Heart left ventricle (tissue), 16 donors: Measurements from ENCODE around the gene UQCC2. TPM values are rescaled to one million over a fixed set of nuclear protein-coding genes. Genes with fewer than 3 reads are reported as not detected.

Source experiments
- ATAC-seq, 4 donors: fragments of 200-7000 bp; cut with Tn5 transposase; one replicate each; pipeline ENCODE4 v1.9.1; 2020 to 2022; ENCODE audit warnings: moderate library complexity in 4 of 4, mild to moderate bottlenecking in 3 of 4, moderate number of reproducible peaks in 1 of 4
- DNase-seq, 5 donors: peaks; one replicate each; pipeline ENCODE4 v3.0.0-alpha.2; 2020
- H3K27ac ChIP-seq, 12 donors: fragments of 200-600 bp; sonication (generic) in 4 of 12; one replicate each; pipeline versions ENCODE4 v1.5.0 to v1.8.0; 2016 to 2022; ENCODE audit warnings: mild to moderate bottlenecking in 2 of 12
- H3K27me3 ChIP-seq, 9 donors: fragments of 200-600 bp; sonication (generic) in 2 of 9; one replicate each; pipeline versions ENCODE4 v1.5.1 to v1.8.0; 2016 to 2022; ENCODE audit warnings: mild to moderate bottlenecking in 3 of 9
- H3K36me3 ChIP-seq, 9 donors: fragments of 200-600 bp; sonication (generic) in 2 of 9; one replicate each; pipeline versions ENCODE4 v1.5.0 to v1.8.0; 2018 to 2022; ENCODE audit warnings: mild to moderate bottlenecking in 2 of 9
- H3K4me1 ChIP-seq, 12 donors: fragments of 200-600 bp; sonication (generic) in 4 of 12; one replicate each; pipeline versions ENCODE4 v1.5.0 to v1.8.0; 2016 to 2022; ENCODE audit warnings: mild to moderate bottlenecking in 3 of 12
- H3K4me3 ChIP-seq, 12 donors: fragments of 200-600 bp; sonication (generic) in 4 of 12; one replicate each; pipeline versions ENCODE4 v1.5.0 to v1.8.0; 2017 to 2022; ENCODE audit warnings: mild to moderate bottlenecking in 9 of 12, moderate library complexity in 4 of 12
- H3K9me3 ChIP-seq, 12 donors: fragments of 200-600 bp; sonication (generic) in 4 of 12; one replicate each; pipeline versions ENCODE4 v1.5.0 to v1.8.0; 2016 to 2022; ENCODE audit warnings: mild to moderate bottlenecking in 1 of 12
- POLR2A ChIP-seq, 2 donors: fragments of 450-650 bp; IDR thresholded peaks; one replicate each; pipeline ENCODE4 v1.6.1; 2017; ENCODE audit warnings: antibody characterized with exemption in 2 of 2, mild to moderate bottlenecking in 2 of 2, moderate library complexity in 2 of 2
- WGBS, 4 donors: extraction: QIAGEN DNeasy Blood & Tissue Kit in 2 of 4; methylation state at CpG; one replicate each; pipeline versions ENCODE4 v1.1.5 to v1.1.7; 2013 to 2018; 5-methylcytosine and 5-hydroxymethylcytosine counted together
- intact Hi-C, 10 donors: fragments of 100-400 bp; cut with DNase I; formaldehyde crosslinking; loops; one replicate each; pipeline versions ENCODE4 v1.11.1 to v1.14.2; 2022
- polyA plus RNA-seq, 2 donors: library from polyadenylated mRNA; stranded (reverse); fragments of 200-250 nt; gene quantifications; one replicate each; pipeline ENCODE4 v1.2.3, GENCODE V29; 2013
- total RNA-seq, 9 donors: library from RNA; depleted of rRNA in 2 of 9; stranded (reverse); fragments of >200 nt in 2 of 9; fragmentation: NEBNext Ultra II Directional in 3 of 9; extraction: Animal tissue kit (Norgen Biotek cat#: 25700) in 3 of 9; gene quantifications; one replicate each; pipeline versions ENCODE4 v1.1.0 to v1.2.4, GENCODE V29; 2016 to 2023
- TF ChIP-seq, protein P1 (sequence below), 12 donors: fragments of 200-600 bp; sonication (generic) in 4 of 12; IDR thresholded peaks; one replicate each; pipeline versions ENCODE4 v1.5.0 to v1.8.0; 2018 to 2022; ENCODE audit warnings: antibody characterized with exemption in 12 of 12, mild to moderate bottlenecking in 5 of 12
- donor health status: ischemic (EF 13 %, LVEDD 7.1; RV severe dilation, severe dysfunction).
- donor health status: healthy with polysubstance abuse.
- donor health status: DM: no; HTN: yes; CAD: no.
- donor health status: DM: no; HTN: no; CAD: no.
- donor health status: ischemic (EF 25% LVEDD 6.9; RV normal size, moderate dysfunction).
- donor health status: ischemic (EF 25% LVEDD 5.7; RV mildly dilated, moderate dysfunction).
- donor health status: healthy.
- donor health status: DM: yes; HTN: yes; CAD: no.
- donor health status: ischemic (EF 35%, LVEDD 5.7; RV mildly dilated, moderate dysfunction).
- donor health status: nonischemic (EF 11% LVEDD 7.7; RV severe dilation, severe dysfunction).
- donor health status: DM: yes; HTN: yes; CAD: no.
- donor health status: PGD.
- donor health status: ischemic (EF 29% LVEDD 5.4; RV normal size, mild dysfunction).
- donor health status: nonischemic (EF 23%, LVEDD 6.1; RV moderate dilation, normal function).

Gene UQCC2
- total and polyA plus RNA-seq, 11 donors = 88.5 to 496 (median 195) TPM

DNA sequence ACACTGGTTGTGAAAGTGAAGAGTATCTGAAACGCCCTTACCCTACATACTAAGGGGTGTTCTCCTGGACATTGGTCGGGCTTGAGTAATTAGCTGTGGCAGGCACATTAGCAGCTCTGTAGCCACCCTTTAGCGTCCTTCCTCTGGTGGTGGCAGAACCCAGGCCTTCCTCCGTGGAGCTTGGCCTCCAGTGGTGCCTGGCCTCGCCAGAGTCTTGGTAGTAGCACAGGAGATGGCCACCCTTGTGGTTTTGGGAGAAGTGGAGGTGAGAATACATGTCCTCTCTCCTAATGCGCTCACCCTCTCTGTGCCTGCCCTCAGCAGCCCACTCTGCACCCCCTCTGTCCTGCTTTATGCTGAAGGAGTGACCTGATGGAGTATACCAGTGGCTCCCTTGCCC lies 17.6 kb upstream of the UQCC2 start:
- H3K27ac ChIP-seq = peak overlapping the region in 11 of 12 donors; percentile 36 to 91 (median 82)
- peaks cover 0 to 30% (median 0%) of the 10 kb centered on the region in 9 donors for H3K36me3 ChIP-seq
- peaks cover 3 to 81% (median 40%) of the 10 kb centered on the region in 12 donors for H3K4me1 ChIP-seq

DNA sequence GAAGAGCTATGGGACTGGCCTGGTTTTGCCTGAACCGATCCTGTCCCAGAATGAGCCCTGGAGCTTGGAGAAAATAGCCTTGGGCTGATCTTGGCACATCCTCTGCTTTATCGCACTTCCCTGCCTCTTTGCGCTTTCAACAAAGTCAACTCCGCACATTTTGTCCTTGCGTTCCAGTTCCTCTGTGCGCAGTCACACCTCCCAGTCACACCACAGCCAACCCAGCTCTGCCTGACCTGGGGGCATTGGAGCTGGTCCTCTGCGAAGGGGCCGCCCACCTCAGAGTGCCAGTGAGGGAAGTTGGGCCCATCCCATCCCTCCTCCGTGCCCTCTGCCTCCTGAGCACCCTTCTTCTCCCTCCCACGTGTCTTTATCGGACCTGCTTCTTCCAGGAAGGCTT lies 16.9 kb upstream of the UQCC2 start:
- 46 to 76% (median 53%) methylated on average over 11 of the region's 11 CpGs for WGBS, 4 donors
- H3K27ac ChIP-seq = peak overlapping the region; percentile 42 to 91 (median 80)
- no peak for TF ChIP-seq POLR2A (IDR thresholded peaks at IDR 0.05)
- TF ChIP-seq, protein P1, sequence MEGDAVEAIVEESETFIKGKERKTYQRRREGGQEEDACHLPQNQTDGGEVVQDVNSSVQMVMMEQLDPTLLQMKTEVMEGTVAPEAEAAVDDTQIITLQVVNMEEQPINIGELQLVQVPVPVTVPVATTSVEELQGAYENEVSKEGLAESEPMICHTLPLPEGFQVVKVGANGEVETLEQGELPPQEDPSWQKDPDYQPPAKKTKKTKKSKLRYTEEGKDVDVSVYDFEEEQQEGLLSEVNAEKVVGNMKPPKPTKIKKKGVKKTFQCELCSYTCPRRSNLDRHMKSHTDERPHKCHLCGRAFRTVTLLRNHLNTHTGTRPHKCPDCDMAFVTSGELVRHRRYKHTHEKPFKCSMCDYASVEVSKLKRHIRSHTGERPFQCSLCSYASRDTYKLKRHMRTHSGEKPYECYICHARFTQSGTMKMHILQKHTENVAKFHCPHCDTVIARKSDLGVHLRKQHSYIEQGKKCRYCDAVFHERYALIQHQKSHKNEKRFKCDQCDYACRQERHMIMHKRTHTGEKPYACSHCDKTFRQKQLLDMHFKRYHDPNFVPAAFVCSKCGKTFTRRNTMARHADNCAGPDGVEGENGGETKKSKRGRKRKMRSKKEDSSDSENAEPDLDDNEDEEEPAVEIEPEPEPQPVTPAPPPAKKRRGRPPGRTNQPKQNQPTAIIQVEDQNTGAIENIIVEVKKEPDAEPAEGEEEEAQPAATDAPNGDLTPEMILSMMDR (IDR thresholded peaks at IDR 0.05) = no peak
- no peaks in the 10 kb centered on the region for H3K9me3 ChIP-seq
- peaks cover 0 to 28% (median 0%) of the 10 kb centered on the region in 9 donors for H3K36me3 ChIP-seq
- H3K4me1 ChIP-seq = peaks cover 3 to 81% (median 37%) of the 10 kb centered on the region in 12 donors
- no peak overlapping the region for H3K4me3 ChIP-seq
- DNase-seq (peak in 4 of 5 donors; percentile 37 to 87 (median 69)), ATAC-seq (peak; percentile 66 to 77 (median 72))
- intact Hi-C loops = loop anchor here in 2 of 10 donors (2.0 to 5.0 kb wide), 2 partner anchors 18 to 34 kb away; partner anchors contain the start of gene IP6K3 (in 1 of the 2)
- H3K27me3 ChIP-seq = peaks cover 0 to 4% (median 0%) of the 10 kb centered on the region in 9 donors

More for the DNA sequence above, 17.6 kb upstream of the UQCC2 start:
- 87 to 96% (median 91%) methylated on average over 5 to 6 of the region's 6 CpGs for WGBS, 4 donors
- no peak for DNase-seq
- ATAC-seq = no peak
- intact Hi-C loops = loop anchor here in 2 of 10 donors (2.0 to 5.0 kb wide), 2 partner anchors 18 to 33 kb away; partner anchors contain the start of gene IP6K3 (in 1 of the 2)
- Histone ChIP-seq H3K27me3 (peaks cover 0 to 4% (median 0%) of the 10 kb centered on the region in 9 donors), H3K9me3 (no peaks in the 10 kb centered on the region), H3K4me3 (no peak overlapping the region)
- TF ChIP-seq, protein P1 (IDR thresholded peaks at IDR 0.05) = no peak
- TF ChIP-seq POLR2A (IDR thresholded peaks at IDR 0.05) = no peak

DNA sequence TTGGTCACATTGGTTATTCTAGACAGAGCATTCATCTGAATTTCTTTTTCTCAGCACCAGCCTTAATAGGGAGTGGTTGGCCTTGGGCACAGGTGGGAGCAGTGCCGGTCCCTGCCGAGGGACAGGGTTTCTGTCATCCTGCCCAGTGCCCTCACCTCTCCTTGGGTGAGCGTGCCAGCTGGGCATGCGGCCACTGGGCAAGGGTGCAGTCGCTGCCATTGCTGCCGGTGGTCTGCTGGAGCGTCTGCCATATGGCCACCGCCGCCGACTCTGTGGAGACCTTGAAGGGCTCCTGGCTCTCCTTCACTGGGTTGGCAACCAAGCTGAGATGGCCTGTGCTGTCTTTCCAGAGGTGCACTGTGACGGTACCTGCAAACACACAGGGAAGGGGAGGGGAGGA lies 16.4 kb upstream of the UQCC2 start:
- H3K27me3 ChIP-seq = peaks cover 0 to 4% (median 0%) of the 10 kb centered on the region in 9 donors
- H3K36me3 ChIP-seq = peaks cover 0 to 23% (median 0%) of the 10 kb centered on the region in 9 donors
- DNase-seq (peak; percentile 68 to 84 (median 80)), ATAC-seq (peak; percentile 52 to 75 (median 66))
- intact Hi-C loops = loop anchor here in 2 of 10 donors (2.0 to 5.0 kb wide), 2 partner anchors 19 to 34 kb away; partner anchors contain the start of gene IP6K3 (in 1 of the 2)
- no peaks in the 10 kb centered on the region for H3K9me3 ChIP-seq
- no peak overlapping the region for H3K4me3 ChIP-seq
- 45 to 66% (median 55%) methylated on average over 4 to 11 of the region's 11 CpGs for WGBS, 4 donors
- peak overlapping the region; percentile 42 to 91 (median 80) for H3K27ac ChIP-seq
- peaks cover 3 to 77% (median 35%) of the 10 kb centered on the region in 12 donors for H3K4me1 ChIP-seq
- TF ChIP-seq, protein P1 (IDR thresholded peaks at IDR 0.05) = no peak
- no peak for TF ChIP-seq POLR2A (IDR thresholded peaks at IDR 0.05)

DNA sequence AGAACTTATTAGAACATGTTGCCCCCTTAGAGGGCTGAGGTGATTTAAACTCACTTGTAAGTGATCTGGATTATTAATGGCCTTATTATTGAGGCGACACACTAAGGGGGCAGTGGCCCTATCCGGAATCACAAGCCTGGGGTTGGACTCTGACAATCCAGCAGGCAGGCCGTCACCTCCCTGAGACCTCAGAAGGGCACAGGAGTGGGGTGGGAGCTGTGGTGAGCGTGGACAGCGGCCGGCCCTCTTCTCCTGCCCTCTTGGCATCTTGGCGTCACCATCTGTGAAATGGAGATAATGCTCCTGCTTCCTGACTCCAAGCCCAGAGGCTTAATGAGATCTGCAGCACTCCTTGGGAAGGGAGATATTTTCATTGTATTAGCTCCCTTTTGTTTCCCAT lies 15.6 kb upstream of the UQCC2 start:
- Histone ChIP-seq H3K4me3 (no peak overlapping the region), H3K27me3 (peaks cover 0 to 9% (median 0%) of the 10 kb centered on the region in 9 donors), H3K36me3 (peaks cover 0 to 25% (median 0%) of the 10 kb centered on the region in 9 donors), H3K27ac (peak overlapping the region; percentile 15 to 91 (median 80)), H3K9me3 (no peaks in the 10 kb centered on the region), H3K4me1 (peaks cover 3 to 69% (median 32%) of the 10 kb centered on the region in 12 donors)
- peak in 1 of 4 donors; percentile 3 for ATAC-seq
- no peak for DNase-seq
- intact Hi-C loops = loop anchor here in 1 of 10 donors (5.0 kb wide), 1 partner anchor 35 kb away; no protein-coding TSS in a partner anchor
- 31 to 44% (median 42%) methylated on average over 7 of the region's 7 CpGs for WGBS, 4 donors
- TF ChIP-seq, protein P1 (IDR thresholded peaks at IDR 0.05) = no peak
- TF ChIP-seq POLR2A (IDR thresholded peaks at IDR 0.05) = no peak
